ENCODE data around the gene SPATS2L. TPM values are rescaled to one million over a fixed set of nuclear protein-coding genes. Genes with fewer than 3 reads are reported as not detected.

The SPATS2L gene
- total RNA-seq, 2 donors from 2014 or later: 9.7 to 54.4 TPM

DNA sequence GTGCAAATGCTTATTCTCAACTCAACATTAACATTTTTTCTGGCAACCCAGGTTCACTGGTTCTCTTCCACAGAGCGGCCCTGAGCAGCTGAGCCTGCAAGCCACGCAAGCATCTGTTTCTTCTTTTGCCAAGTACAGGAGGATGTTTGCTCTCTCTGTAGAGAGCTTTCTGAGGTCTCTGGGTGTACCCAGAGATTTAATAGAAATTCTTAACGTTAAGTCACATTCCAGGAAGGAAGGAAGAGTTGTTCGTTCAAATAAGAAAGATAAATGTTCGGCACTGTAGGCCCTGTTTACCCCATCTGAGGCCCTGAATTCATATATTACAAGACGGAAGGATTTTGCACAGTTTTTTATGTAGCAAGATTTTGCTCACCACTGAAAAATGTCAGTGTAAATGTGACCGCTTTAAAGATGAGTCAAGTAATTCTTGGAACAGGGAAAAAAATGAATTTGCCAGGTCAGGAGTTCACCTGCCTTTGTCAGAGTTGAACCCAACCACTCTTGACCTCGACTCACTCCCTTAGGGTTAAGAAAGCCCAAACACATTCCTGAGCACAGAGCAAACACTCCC, 173.3 kb downstream of the SPATS2L start:
- Mint-ChIP-seq H3K9me3 (no peaks in the 10 kb centered on the region), H3K4me3 (peak overlapping the region; percentile 5)
- peak; percentile 55 for ATAC-seq (replicated peaks)

DNA sequence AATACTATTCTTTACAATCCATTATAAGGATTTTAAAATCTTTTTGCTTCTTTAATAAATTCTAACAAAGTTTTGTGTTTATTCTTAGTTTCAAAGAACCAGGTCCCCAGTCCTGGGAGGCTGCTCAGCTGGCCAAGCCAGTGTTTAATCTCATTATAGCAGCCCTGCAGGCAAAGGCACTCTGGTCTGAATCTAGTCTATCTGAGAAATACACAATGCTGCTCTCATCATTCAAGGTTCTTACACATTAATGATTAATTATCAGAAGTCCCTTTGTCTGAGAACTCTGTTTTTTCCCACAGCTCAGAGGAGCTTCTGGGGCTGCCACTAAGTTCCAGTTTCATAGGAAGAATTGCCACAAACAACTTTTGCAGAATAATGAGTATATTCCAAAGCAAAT, 175.7 kb downstream of the SPATS2L start:
- Mint-ChIP-seq H3K9me3 (no peaks in the 10 kb centered on the region), H3K27me3 (no peaks in the 10 kb centered on the region), H3K27ac (no peak overlapping the region), H3K4me1 (no peaks in the 10 kb centered on the region), H3K36me3 (ENCODE audit: low read depth) (peaks cover 5% of the 10 kb centered on the region), H3K4me3 (no peak overlapping the region)
- ATAC-seq (replicated peaks): no peak

More for the DNA sequence above, 173.3 kb downstream of the SPATS2L start:
- Mint-ChIP-seq H3K27me3 (no peaks in the 10 kb centered on the region), H3K4me1 (no peaks in the 10 kb centered on the region), H3K27ac (peak overlapping the region; percentile 33), H3K36me3 (ENCODE audit: low read depth) (peaks cover 5% of the 10 kb centered on the region)

DNA sequence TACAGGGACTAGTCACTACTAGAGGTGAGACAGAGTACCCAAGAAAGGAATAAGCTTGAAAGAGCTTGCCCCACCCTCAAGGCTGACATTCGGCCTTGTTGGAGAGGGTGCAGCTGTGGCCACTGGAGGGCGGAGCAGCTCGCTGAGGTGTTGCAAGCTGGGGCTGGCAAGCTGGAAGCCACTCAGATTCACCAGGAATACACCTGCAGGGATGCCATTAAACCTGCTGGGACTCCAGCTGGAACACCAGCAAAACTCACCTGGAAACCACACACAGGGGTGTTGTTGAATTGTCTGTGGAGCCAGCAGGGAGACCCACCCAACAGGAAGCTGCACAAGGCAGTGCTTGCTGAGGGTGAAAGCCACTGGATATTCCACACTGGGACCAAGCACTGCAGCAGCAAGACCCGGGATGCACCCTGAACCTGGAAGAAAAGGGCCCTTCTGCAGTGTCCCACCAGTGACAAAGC, 177.3 kb downstream of the SPATS2L start:
- H3K27ac Mint-ChIP-seq: no peak overlapping the region
- H3K4me3 Mint-ChIP-seq: no peak overlapping the region
- H3K4me1 Mint-ChIP-seq: no peaks in the 10 kb centered on the region
- ATAC-seq (replicated peaks): peak; percentile 56
- H3K9me3 Mint-ChIP-seq: no peaks in the 10 kb centered on the region
- H3K36me3 Mint-ChIP-seq (ENCODE audit: low read depth): peaks cover 4% of the 10 kb centered on the region
- H3K27me3 Mint-ChIP-seq: no peaks in the 10 kb centered on the region

DNA sequence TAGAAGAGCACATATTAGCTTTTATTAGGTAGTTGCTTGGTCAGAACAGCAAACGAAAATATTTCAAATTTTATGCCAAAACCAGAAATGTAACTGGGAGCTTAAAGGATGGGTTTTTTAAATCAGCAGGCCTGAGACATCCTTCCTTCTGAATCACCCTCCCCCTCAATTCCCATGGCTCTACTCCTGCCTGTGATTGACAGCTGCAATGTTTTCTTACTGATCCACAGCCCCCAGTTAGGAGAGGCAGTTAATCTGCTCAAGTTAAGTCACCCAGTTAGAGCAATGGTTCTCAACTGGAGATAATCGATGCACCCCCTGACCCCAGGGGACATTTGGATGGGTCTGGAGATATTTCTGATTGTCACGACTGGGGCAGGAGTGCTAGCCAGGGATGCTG, 178.4 kb downstream of the SPATS2L start:
- no peaks in the 10 kb centered on the region for H3K27me3 Mint-ChIP-seq
- H3K36me3 Mint-ChIP-seq (ENCODE audit: low read depth): peaks cover 8% of the 10 kb centered on the region
- no peak overlapping the region for H3K27ac Mint-ChIP-seq
- H3K4me1 Mint-ChIP-seq: no peaks in the 10 kb centered on the region
- no peak for ATAC-seq (replicated peaks)
- H3K9me3 Mint-ChIP-seq: no peaks in the 10 kb centered on the region
- H3K4me3 Mint-ChIP-seq: no peak overlapping the region

DNA sequence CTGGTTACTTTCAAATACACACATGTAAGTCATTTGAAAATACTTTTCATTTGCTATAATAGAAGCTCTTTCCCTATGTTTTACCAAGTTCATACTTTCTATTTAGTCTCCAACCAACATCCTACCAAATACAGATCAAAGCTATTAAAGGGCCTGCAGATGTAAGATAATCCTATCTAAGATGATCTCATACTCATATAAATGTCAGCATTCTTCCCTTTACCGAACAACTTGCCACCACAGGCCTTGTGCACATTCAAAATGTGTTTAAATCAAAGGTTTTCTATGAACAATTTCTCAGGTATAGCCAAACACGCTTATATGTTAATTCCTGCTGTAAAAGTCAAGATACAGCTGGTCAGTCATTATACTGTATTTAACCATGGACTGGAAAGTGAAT, 180.0 kb downstream of the SPATS2L start:
- H3K4me3 Mint-ChIP-seq: no peak overlapping the region

DNA sequence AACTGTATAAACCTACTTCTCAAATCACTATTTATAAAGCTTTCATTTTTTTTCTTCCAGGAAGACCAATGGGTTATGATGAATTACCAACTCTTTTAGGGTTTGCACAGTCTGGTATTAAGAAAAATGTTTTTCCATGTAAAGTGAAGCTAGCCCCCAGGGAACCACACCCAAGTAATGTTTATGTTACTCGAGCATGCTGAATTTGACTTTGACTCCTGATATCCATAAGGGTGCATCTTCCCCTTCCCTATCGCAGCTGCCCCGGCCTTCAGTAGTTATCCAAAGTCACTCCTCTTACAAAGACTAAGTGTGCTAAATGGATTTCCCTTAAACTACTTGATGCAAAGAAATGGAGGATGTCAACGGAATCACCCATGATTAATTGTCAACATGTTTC, 181.7 kb downstream of the SPATS2L start:
- ATAC-seq (replicated peaks): no peak
- Mint-ChIP-seq H3K4me3 (no peak overlapping the region), H3K27ac (no peak overlapping the region), H3K27me3 (no peaks in the 10 kb centered on the region), H3K36me3 (ENCODE audit: low read depth) (peaks cover 39% of the 10 kb centered on the region), H3K4me1 (no peaks in the 10 kb centered on the region), H3K9me3 (no peaks in the 10 kb centered on the region)

More for the DNA sequence above, 180.0 kb downstream of the SPATS2L start:
- H3K9me3 Mint-ChIP-seq: no peaks in the 10 kb centered on the region
- no peak overlapping the region for H3K27ac Mint-ChIP-seq
- H3K27me3 Mint-ChIP-seq: no peaks in the 10 kb centered on the region
- peaks cover 23% of the 10 kb centered on the region for H3K36me3 Mint-ChIP-seq (ENCODE audit: low read depth)
- no peaks in the 10 kb centered on the region for H3K4me1 Mint-ChIP-seq
- ATAC-seq (replicated peaks): no peak

DNA sequence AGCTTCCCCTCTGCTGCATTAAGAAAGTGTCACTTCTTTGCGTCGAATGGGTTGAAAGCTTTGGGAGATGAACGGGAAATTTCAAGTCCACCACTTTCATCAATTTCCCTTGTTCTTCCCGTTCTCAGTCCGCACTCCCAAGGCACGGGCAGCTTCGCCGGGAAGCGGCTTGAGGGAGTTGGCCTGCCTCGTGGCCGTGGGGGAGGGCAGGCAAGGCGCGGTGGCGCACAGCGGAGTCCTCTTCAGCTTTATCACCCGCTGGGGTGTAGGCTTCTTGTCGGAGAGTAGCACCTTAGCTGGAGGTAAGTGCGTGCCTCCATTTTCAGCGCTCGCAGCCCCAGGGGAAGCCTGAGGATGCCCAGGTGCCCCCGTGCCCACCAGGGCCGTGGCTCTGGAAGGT, 183.5 kb downstream of the SPATS2L start:
- ATAC-seq (replicated peaks): no peak
- no peak overlapping the region for H3K4me3 Mint-ChIP-seq
- no peaks in the 10 kb centered on the region for H3K4me1 Mint-ChIP-seq
- no peaks in the 10 kb centered on the region for H3K9me3 Mint-ChIP-seq
- no peak overlapping the region for H3K27ac Mint-ChIP-seq
- no peaks in the 10 kb centered on the region for H3K27me3 Mint-ChIP-seq
- peaks cover 58% of the 10 kb centered on the region for H3K36me3 Mint-ChIP-seq (ENCODE audit: low read depth)

DNA sequence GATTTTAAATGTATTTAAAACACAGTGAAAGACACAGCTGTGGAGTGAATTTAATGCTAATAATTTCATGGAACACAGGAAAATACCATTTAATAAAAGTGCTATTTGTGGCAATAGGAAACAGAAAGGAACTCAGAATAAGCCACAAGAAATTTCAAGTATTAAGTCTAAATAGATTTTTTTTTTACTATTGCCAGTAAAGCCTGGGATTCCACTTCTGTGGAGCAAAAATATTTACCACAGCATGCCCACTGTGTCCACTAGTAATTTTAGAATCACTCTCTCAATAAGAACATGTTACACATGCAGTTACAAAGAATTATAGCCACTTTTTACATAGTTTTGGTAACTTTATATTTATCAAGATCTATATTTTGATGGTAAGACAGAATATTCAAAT, 186.2 kb downstream of the SPATS2L start:
- Mint-ChIP-seq H3K4me3 (no peak overlapping the region), H3K27me3 (no peaks in the 10 kb centered on the region), H3K9me3 (no peaks in the 10 kb centered on the region), H3K36me3 (ENCODE audit: low read depth) (peaks cover 84% of the 10 kb centered on the region), H3K27ac (no peak overlapping the region), H3K4me1 (no peaks in the 10 kb centered on the region)
- ATAC-seq (replicated peaks): no peak

DNA sequence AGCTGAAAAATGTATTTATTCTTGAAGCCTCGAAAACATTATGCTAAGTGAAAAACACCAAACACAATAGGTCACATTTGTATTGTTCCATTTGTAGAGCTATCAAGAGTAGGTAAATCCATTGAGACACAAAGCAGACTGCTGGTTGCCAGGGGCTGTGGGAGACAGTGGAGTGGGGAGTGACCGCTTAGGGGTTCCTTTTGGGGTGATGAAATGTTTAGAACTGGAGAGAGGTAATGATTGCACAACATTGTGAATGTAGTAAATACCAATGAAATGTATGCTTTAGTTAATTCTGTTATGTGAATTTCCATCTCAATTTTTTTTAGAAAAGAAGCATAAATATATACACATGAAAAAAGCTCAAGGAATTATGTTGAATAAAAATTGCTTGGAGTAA, 187.6 kb downstream of the SPATS2L start:
- Mint-ChIP-seq H3K4me3 (no peak overlapping the region), H3K4me1 (no peaks in the 10 kb centered on the region), H3K36me3 (ENCODE audit: low read depth) (peaks cover 98% of the 10 kb centered on the region), H3K27me3 (no peaks in the 10 kb centered on the region), H3K27ac (no peak overlapping the region), H3K9me3 (no peaks in the 10 kb centered on the region)
- ATAC-seq (replicated peaks): no peak

DNA sequence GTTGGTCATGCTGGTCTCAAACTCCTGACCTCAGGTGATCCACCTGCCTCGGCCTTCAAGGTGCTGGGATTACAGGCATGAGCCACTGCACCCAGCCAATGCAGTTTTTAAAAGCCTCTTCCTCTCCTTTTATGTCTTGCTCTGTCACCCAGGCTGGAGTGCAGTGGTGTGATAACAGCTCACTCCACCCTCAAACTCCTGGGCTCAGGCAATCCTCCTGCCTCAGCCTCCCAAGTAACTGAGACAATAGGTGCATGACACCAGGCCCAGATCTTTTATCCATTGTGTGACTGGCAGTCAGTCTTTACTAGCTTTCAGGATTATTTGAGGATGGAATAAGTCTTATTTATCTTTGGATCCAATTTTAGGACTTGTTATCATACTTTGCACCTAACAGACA, 190.2 kb downstream of the SPATS2L start:
- H3K36me3 Mint-ChIP-seq (ENCODE audit: low read depth): peaks cover 79% of the 10 kb centered on the region
- H3K4me3 Mint-ChIP-seq: no peak overlapping the region
- no peak overlapping the region for H3K27ac Mint-ChIP-seq
- no peaks in the 10 kb centered on the region for H3K9me3 Mint-ChIP-seq
- no peaks in the 10 kb centered on the region for H3K27me3 Mint-ChIP-seq
- H3K4me1 Mint-ChIP-seq: no peaks in the 10 kb centered on the region
- no peak for ATAC-seq (replicated peaks)

DNA sequence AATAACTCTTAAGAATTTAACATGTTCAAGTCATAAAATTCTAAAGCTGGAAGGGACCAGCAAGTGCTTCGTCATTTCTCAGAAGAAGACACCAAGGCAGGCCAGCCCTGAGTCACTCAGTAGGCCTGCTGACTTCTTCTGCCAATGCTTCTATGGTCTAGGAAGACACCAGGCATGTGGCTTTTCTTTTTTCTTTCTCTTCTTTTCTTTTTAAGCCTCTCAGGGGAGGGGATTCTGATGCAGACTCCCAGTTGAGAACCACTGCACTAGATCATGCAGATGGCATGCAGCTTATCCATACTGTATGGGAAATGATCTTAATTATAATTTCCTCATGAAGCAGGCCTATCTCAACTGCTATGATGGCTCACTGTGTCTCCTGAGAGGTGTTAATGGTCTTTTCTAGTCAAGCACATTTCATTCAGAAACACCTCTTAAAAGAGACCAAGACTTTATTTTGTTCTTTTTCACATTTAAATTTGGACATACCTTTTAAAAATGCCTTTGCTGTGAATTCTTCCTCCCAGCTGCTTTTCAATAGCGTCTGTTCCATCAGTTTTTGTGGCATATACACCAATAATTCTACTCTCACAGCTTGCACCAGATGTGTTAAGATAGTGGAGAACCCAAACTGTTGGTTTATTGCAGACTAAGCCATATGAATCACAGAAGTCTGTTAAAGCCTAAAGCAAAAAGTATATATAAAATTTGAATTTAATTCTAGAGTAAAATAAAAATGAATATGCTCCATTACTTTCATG, 192.1 kb downstream of the SPATS2L start:
- Mint-ChIP-seq H3K27ac (no peak overlapping the region), H3K36me3 (ENCODE audit: low read depth) (peaks cover 79% of the 10 kb centered on the region), H3K27me3 (no peaks in the 10 kb centered on the region), H3K9me3 (no peaks in the 10 kb centered on the region), H3K4me3 (no peak overlapping the region), H3K4me1 (no peaks in the 10 kb centered on the region)
- no peak for ATAC-seq (replicated peaks)

DNA sequence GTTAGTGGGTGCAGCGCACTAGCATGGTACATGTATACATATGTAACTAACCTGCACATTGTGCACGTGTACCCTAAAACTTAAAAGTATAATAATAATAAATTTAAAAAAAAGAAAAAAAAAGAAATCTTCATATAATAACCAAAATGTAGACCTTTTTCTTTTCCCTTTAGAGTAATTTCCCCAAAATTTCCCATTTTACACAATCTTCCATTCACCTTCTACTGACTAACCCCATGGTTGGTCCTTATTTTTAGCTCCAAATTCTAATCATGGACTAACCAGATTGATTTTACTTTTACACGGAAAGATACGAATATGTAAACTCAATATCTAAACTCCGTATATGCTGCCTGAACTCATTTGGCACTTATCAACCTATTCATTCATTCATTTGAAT, 195.7 kb downstream of the SPATS2L start:
- Mint-ChIP-seq H3K27me3 (no peaks in the 10 kb centered on the region), H3K4me1 (no peaks in the 10 kb centered on the region), H3K36me3 (ENCODE audit: low read depth) (peaks cover 64% of the 10 kb centered on the region), H3K27ac (no peak overlapping the region), H3K4me3 (no peak overlapping the region), H3K9me3 (no peaks in the 10 kb centered on the region)
- no peak for ATAC-seq (replicated peaks)

DNA sequence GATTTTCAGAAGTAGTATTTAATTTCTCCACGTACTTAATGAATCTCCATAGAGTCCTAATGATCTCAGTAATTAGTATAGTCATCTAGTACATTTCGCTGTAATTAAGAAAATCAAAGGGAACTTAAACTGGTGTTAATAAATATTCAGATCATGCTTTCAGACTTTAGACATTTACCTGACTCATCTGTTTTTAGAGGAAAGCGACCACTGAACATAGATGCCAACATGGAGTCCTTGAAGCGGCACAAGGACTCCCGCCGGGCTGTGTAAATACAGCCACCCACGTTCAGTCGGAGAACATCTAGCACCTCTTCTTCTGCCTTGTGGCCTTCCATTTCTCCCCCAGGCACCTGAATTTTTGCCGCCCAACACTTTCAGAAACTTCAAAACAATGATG, 200.2 kb downstream of the SPATS2L start:
- H3K9me3 Mint-ChIP-seq: no peaks in the 10 kb centered on the region
- H3K4me1 Mint-ChIP-seq: peaks cover 7% of the 10 kb centered on the region
- no peaks in the 10 kb centered on the region for H3K27me3 Mint-ChIP-seq
- no peak overlapping the region for H3K4me3 Mint-ChIP-seq
- no peak for ATAC-seq (replicated peaks)
- H3K27ac Mint-ChIP-seq: no peak overlapping the region
- H3K36me3 Mint-ChIP-seq (ENCODE audit: low read depth): peaks cover 40% of the 10 kb centered on the region

DNA sequence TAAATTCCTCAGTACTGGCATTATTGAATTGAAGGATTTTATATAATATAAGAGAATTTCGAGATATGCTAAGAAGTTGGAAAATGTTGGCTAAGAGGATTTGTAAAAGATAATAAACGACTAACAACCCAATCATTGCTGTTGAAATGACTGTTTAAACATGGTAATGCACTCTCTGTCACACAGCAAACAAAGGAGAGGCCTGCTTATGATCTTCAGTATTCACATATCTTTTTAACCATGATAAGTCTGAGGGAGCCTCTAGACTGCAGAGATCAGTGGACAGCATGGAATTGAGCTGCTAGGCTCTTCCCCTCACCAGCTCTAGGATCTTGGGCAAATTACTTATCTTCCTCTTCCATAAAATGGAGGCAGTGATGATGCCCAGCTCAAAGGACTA, 200.7 kb downstream of the SPATS2L start:
- H3K27ac Mint-ChIP-seq: no peak overlapping the region
- H3K4me1 Mint-ChIP-seq: peaks cover 7% of the 10 kb centered on the region
- H3K36me3 Mint-ChIP-seq (ENCODE audit: low read depth): peaks cover 36% of the 10 kb centered on the region
- ATAC-seq (replicated peaks): no peak
- no peaks in the 10 kb centered on the region for H3K27me3 Mint-ChIP-seq
- H3K9me3 Mint-ChIP-seq: no peaks in the 10 kb centered on the region
- no peak overlapping the region for H3K4me3 Mint-ChIP-seq

DNA sequence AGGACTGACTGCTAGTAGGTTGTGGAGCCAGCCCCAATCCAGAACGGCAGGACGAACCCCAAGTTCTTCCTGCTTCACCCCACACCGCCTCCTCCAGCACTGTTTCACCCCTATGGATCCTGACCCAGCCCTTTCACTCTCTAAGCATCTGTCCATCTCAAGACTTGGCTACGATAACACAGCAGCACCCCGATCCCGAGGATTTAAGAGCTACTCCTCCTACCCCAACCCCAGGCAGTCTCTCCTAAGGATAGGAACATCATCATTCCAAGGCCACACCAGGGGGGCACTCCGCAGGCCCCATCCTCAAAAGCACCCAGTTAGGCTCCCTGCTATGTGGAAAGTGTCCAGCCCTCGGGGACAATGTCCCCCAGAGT, 202.7 kb downstream of the SPATS2L start:
- H3K27ac Mint-ChIP-seq: peak overlapping the region; percentile 96
- no peaks in the 10 kb centered on the region for H3K9me3 Mint-ChIP-seq
- no peaks in the 10 kb centered on the region for H3K27me3 Mint-ChIP-seq
- peaks cover 7% of the 10 kb centered on the region for H3K4me1 Mint-ChIP-seq
- ATAC-seq (replicated peaks): peak; percentile 11
- H3K4me3 Mint-ChIP-seq: no peak overlapping the region
- H3K36me3 Mint-ChIP-seq (ENCODE audit: low read depth): peaks cover 17% of the 10 kb centered on the region
